ENCODE data around the gene SLC39A13. TPM values are rescaled to one million over a fixed set of nuclear protein-coding genes. Genes with fewer than 3 reads are reported as not detected.

Gene SLC39A13
- total RNA-seq, 2 donors from 2014 or later, result 16.2 to 21.0 TPM

- no peak for DNase-seq
- ATAC-seq (replicated peaks in 1 of 2), result no peak
- H3K4me3 Mint-ChIP-seq, result no peak overlapping the region
- H3K27me3 Mint-ChIP-seq (ENCODE audit: low read depth), result no peaks in the 10 kb centered on the region
- H3K36me3 Mint-ChIP-seq (ENCODE audit: insufficient read depth in 2 of 2), result no peaks in the 10 kb centered on the region
- H3K4me1 Mint-ChIP-seq (ENCODE audit: low read depth), result no peaks in the 10 kb centered on the region
- no peak overlapping the region for H3K27ac Mint-ChIP-seq
- no peaks in the 10 kb centered on the region for H3K9me3 Mint-ChIP-seq
Measured at GRCh38 chr11:47433157-47433556, 24.8 kb downstream of the SLC39A13 start.

DNA sequence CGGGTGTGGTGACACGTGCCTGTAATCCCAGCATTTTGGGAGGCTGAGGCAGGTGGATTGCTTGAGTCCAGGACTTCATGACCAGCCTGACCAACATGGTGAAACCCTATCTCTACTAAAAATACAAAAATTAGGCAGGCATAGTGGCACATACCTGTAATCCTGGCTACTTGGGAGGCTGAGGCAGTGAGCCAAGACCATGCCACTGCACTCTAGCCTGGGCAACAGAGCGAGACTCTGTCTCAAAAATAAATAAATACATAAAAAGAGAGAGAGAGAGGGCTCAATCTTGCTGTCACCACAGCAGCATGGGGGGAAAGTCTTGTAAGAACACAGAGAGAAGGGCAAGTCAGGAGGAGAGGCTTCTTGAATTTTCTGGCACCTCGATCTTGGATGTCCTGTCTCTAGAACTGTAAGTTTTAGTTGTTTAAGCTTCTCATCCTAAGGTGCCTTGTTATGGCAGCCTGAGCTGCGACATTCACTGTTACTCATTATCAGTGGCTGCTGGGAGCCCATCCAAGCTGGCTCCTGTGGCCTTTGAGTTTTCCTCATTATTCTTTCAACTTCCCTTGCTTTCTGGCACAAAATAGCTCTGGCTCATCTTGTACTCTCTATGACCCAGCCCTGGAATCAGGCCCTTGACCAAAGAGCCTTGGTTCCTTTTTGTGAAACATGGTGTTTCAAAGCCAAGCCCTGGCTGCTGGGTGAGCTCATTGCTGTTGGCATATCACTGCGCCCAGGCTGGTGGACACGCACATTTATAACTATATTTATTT, 25.8 kb downstream of the SLC39A13 start:
- H3K4me1 Mint-ChIP-seq (ENCODE audit: low read depth), result no peaks in the 10 kb centered on the region
- H3K4me3 Mint-ChIP-seq, result no peak overlapping the region
- no peak overlapping the region for H3K27ac Mint-ChIP-seq
- DNase-seq (no peak), ATAC-seq (replicated peaks in 1 of 2) (no peak)
- no peaks in the 10 kb centered on the region for H3K27me3 Mint-ChIP-seq (ENCODE audit: low read depth)
- no peaks in the 10 kb centered on the region for H3K9me3 Mint-ChIP-seq
- H3K36me3 Mint-ChIP-seq (ENCODE audit: insufficient read depth in 2 of 2), result no peaks in the 10 kb centered on the region

GRCh38 chr11:47435687-47436086, 27.3 kb downstream of the SLC39A13 start:
- ATAC-seq (replicated peaks in 1 of 2), result peak in 1 of 2 donors; percentile 13
- no peak for DNase-seq
- no peaks in the 10 kb centered on the region for H3K4me1 Mint-ChIP-seq (ENCODE audit: low read depth)

DNA sequence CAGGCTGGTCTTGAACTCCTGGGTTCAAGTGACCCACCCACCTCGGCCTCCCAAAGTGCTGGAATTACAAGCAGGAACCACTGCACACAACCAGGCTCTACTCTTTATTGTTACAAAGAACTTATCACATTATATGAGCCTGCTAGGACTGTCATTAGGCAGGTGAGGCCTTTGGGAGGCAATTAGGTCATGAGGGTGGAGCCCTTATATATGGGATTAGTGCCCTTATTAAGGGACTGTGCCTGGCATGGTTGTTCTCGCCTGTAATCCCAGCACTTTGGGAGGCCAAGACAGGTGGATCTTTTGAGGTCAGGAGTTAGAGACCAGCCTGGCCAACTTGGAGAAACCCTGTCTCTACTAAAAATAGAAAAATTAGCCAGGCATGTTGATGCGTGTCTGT, 28.3 kb downstream of the SLC39A13 start:
- Mint-ChIP-seq H3K27ac (no peak overlapping the region), H3K4me3 (no peak overlapping the region), H3K36me3 (ENCODE audit: insufficient read depth in 2 of 2) (no peaks in the 10 kb centered on the region), H3K9me3 (no peaks in the 10 kb centered on the region), H3K27me3 (ENCODE audit: low read depth) (no peaks in the 10 kb centered on the region), H3K4me1 (ENCODE audit: low read depth) (no peaks in the 10 kb centered on the region)
- DNase-seq (no peak), ATAC-seq (replicated peaks in 1 of 2) (no peak)

More at GRCh38 chr11:47435687-47436086, 27.3 kb downstream of the SLC39A13 start:
- no peaks in the 10 kb centered on the region for H3K9me3 Mint-ChIP-seq
- no peaks in the 10 kb centered on the region for H3K36me3 Mint-ChIP-seq (ENCODE audit: insufficient read depth in 2 of 2)
- H3K4me3 Mint-ChIP-seq, result no peak overlapping the region
- H3K27ac Mint-ChIP-seq, result no peak overlapping the region
- no peaks in the 10 kb centered on the region for H3K27me3 Mint-ChIP-seq (ENCODE audit: low read depth)

DNA sequence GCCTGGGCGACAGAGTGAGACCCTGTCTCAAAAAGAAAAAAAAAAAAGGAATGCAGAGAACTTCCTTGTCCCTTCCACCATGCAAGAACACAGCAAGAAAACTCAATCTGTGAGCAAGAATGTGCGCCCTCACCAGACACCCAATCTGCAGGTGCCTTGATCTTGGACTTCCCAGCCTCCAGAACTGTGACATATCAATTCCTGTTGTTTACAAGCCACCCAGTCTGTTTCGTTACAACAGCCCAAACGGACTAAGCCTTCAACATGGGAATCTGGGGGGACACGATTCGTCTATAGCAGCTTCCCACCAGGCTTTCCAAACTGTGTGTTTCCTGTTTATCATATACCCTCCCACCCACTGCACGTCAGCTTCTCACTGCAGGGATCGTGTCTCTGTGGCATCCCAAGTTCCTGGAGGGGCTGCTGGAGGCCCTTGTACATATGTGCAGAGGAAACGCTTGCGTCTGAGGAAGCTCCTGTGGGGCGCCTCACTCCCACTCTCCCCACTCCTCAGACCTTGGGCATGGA, 28.9 kb downstream of the SLC39A13 start:
- H3K9me3 Mint-ChIP-seq, result no peaks in the 10 kb centered on the region
- no peaks in the 10 kb centered on the region for H3K27me3 Mint-ChIP-seq (ENCODE audit: low read depth)
- H3K4me3 Mint-ChIP-seq, result no peak overlapping the region
- DNase-seq (no peak), ATAC-seq (replicated peaks in 1 of 2) (no peak)
- no peaks in the 10 kb centered on the region for H3K4me1 Mint-ChIP-seq (ENCODE audit: low read depth)
- H3K27ac Mint-ChIP-seq, result no peak overlapping the region
- no peaks in the 10 kb centered on the region for H3K36me3 Mint-ChIP-seq (ENCODE audit: insufficient read depth in 2 of 2)

DNA sequence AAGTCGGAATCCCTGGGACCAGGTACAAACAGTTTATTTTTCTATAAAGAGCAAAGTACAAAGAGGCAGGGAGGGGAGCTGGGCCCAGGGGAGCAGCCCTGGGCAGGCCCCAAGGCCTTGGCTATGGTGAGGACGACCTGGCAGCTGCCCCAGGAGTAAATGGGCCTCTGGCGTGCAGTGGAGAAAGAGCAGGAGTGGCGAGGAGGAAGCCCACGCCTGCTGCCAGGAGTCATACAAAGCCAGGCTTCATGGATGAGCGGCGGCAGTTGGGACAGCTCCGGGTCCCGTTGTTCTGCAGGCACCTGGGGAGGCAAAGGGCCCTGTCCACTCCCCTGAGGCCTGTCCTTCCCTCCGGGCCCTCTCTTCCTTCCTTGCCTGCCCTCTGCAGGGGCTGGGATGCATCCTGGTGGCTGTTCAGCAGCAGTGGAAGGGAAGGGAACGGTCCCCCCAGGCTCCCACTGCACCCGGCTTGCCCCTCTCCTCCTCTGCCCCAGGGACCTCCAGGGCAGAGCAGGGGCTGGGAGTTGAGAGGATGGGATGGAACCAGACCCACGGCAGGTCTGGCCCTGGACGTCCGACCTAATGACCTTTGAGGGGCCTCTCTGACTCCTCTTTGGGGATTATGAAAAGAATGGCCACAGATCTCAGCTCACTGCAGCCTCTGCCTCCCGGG, 29.5 kb downstream of the SLC39A13 start:
- no peak overlapping the region for H3K4me3 Mint-ChIP-seq
- no peaks in the 10 kb centered on the region for H3K9me3 Mint-ChIP-seq
- no peak overlapping the region for H3K27ac Mint-ChIP-seq
- DNase-seq, result no peak
- no peaks in the 10 kb centered on the region for H3K36me3 Mint-ChIP-seq (ENCODE audit: insufficient read depth in 2 of 2)
- ATAC-seq (replicated peaks in 1 of 2), result no peak
- H3K27me3 Mint-ChIP-seq (ENCODE audit: low read depth), result no peaks in the 10 kb centered on the region
- H3K4me1 Mint-ChIP-seq (ENCODE audit: low read depth), result no peaks in the 10 kb centered on the region

DNA sequence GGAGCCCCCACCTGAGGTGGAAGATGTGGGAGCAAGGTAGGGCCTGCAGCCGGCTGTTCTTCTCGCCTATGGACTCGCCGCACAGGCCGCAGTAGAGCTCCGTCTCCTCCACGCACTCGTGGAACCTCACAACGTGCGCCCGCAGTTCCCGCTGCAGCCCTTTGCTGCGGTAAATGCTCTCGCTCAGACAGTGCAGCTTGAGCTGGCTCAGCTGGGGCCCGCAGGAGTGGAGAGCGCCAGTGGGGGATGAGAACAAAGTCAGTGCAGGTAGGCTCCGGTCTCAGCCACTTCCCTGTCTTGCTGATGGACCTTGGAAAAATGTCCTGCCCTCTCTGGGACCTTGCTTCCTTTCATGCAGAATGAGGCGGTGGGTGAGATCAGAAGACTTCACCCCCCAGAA, 30.3 kb downstream of the SLC39A13 start:
- H3K27me3 Mint-ChIP-seq (ENCODE audit: low read depth), result no peaks in the 10 kb centered on the region
- ATAC-seq (replicated peaks in 1 of 2), result no peak
- H3K4me3 Mint-ChIP-seq, result no peak overlapping the region
- no peaks in the 10 kb centered on the region for H3K9me3 Mint-ChIP-seq
- no peaks in the 10 kb centered on the region for H3K4me1 Mint-ChIP-seq (ENCODE audit: low read depth)
- H3K36me3 Mint-ChIP-seq (ENCODE audit: insufficient read depth in 2 of 2), result no peaks in the 10 kb centered on the region
- DNase-seq, result no peak
- H3K27ac Mint-ChIP-seq, result no peak overlapping the region

- H3K4me1 Mint-ChIP-seq (ENCODE audit: low read depth), result no peaks in the 10 kb centered on the region
- no peak for ATAC-seq (replicated peaks in 1 of 2)
Measured at GRCh38 chr11:47440054-47440476, 31.7 kb downstream of the SLC39A13 start.

GRCh38 chr11:47441421-47441820, 33.0 kb downstream of the SLC39A13 start:
- Mint-ChIP-seq H3K36me3 (ENCODE audit: insufficient read depth in 2 of 2) (no peaks in the 10 kb centered on the region), H3K27ac (no peak overlapping the region), H3K27me3 (ENCODE audit: low read depth) (no peaks in the 10 kb centered on the region), H3K4me3 (no peak overlapping the region), H3K4me1 (ENCODE audit: low read depth) (no peaks in the 10 kb centered on the region), H3K9me3 (no peaks in the 10 kb centered on the region)
- no peak for ATAC-seq (replicated peaks in 1 of 2)
- DNase-seq, result no peak

More at GRCh38 chr11:47440054-47440476, 31.7 kb downstream of the SLC39A13 start:
- no peak overlapping the region for H3K4me3 Mint-ChIP-seq
- DNase-seq, result no peak
- H3K27me3 Mint-ChIP-seq (ENCODE audit: low read depth), result no peaks in the 10 kb centered on the region
- H3K9me3 Mint-ChIP-seq, result no peaks in the 10 kb centered on the region
- H3K27ac Mint-ChIP-seq, result no peak overlapping the region
- no peaks in the 10 kb centered on the region for H3K36me3 Mint-ChIP-seq (ENCODE audit: insufficient read depth in 2 of 2)

GRCh38 chr11:47442514-47442913, 34.1 kb downstream of the SLC39A13 start:
- no peaks in the 10 kb centered on the region for H3K9me3 Mint-ChIP-seq
- H3K36me3 Mint-ChIP-seq (ENCODE audit: insufficient read depth in 2 of 2), result no peaks in the 10 kb centered on the region
- ATAC-seq (replicated peaks in 1 of 2), result no peak

DNA sequence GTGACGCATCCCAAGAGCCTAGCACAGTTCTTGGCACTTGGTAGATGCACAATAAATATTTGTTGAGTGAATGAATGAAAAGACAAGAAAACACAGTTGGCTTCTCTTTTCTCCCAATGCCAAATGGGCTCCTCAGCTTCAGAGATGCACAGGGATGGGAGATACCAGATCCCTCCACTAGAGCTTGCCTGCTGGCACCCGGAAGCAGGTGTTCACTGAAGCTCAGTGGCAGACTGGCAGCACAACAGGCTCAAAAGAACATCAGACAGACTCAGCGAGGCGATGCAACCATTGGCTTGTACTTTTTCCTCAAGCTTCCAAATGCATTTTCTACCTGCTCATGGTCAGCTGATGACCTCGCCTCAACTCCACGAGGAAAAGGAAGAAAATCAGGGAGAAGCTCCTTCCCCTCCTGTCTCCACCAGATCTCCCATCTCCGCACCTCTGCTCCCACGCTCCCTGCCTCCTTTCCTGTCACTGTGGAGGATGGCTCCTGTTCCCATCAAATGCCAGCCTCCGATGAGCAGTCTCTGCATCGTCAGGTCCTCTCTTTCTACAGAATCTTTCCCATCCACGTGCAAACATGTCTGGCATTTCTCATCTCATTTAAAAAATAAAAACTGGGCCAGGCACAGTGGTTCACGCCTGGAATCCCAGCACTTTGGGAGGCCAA, 34.8 kb downstream of the SLC39A13 start:
- no peaks in the 10 kb centered on the region for H3K36me3 Mint-ChIP-seq (ENCODE audit: insufficient read depth in 2 of 2)
- no peaks in the 10 kb centered on the region for H3K27me3 Mint-ChIP-seq (ENCODE audit: low read depth)
- no peaks in the 10 kb centered on the region for H3K9me3 Mint-ChIP-seq
- no peaks in the 10 kb centered on the region for H3K4me1 Mint-ChIP-seq (ENCODE audit: low read depth)
- peak overlapping the region; percentile 30 for H3K27ac Mint-ChIP-seq
- ATAC-seq (replicated peaks in 1 of 2) (no peak), DNase-seq (no peak)
- H3K4me3 Mint-ChIP-seq, result no peak overlapping the region

More at GRCh38 chr11:47442514-47442913, 34.1 kb downstream of the SLC39A13 start:
- DNase-seq, result no peak
- no peaks in the 10 kb centered on the region for H3K27me3 Mint-ChIP-seq (ENCODE audit: low read depth)
- H3K27ac Mint-ChIP-seq, result no peak overlapping the region
- no peaks in the 10 kb centered on the region for H3K4me1 Mint-ChIP-seq (ENCODE audit: low read depth)
- H3K4me3 Mint-ChIP-seq, result no peak overlapping the region

DNA sequence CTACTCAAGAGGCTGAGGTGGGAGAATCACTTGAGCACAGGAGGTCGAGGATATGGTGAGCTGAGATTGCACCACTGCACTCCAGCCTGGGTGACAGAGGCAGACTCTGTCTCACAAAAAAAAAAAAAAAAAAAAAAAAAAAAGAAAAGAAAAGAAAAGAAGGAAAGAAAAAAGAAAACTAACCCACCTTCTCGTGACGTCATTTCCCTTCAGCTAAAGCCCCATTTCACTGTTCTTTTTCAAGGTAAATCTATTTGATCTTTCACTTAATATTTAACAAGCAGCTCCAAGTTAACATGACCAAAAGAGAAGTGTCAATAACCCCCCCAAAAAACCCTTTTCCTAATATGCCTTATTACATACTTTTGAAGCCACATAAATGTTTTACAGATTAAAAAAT, 35.4 kb downstream of the SLC39A13 start:
- Mint-ChIP-seq H3K27ac (no peak overlapping the region), H3K36me3 (ENCODE audit: insufficient read depth in 2 of 2) (no peaks in the 10 kb centered on the region), H3K9me3 (no peaks in the 10 kb centered on the region), H3K27me3 (ENCODE audit: low read depth) (no peaks in the 10 kb centered on the region), H3K4me1 (ENCODE audit: low read depth) (no peaks in the 10 kb centered on the region), H3K4me3 (no peak overlapping the region)
- DNase-seq (no peak), ATAC-seq (replicated peaks in 1 of 2) (no peak)

- no peak for DNase-seq
- Mint-ChIP-seq H3K4me3 (no peak overlapping the region), H3K27ac (no peak overlapping the region), H3K36me3 (ENCODE audit: insufficient read depth in 2 of 2) (no peaks in the 10 kb centered on the region), H3K4me1 (ENCODE audit: low read depth) (no peaks in the 10 kb centered on the region), H3K27me3 (ENCODE audit: low read depth) (no peaks in the 10 kb centered on the region), H3K9me3 (no peaks in the 10 kb centered on the region)
- ATAC-seq (replicated peaks in 1 of 2), result no peak
Measured at GRCh38 chr11:47445840-47446239, 37.5 kb downstream of the SLC39A13 start.
